Measurements from ENCODE around the gene DNMT1.
"Not testable (repeated sequence)": the region's sequence is repeated elsewhere in the genome, so short reads cannot be mapped to it uniquely, and the experiment has no call there.

DNMT1 gene

DNA sequence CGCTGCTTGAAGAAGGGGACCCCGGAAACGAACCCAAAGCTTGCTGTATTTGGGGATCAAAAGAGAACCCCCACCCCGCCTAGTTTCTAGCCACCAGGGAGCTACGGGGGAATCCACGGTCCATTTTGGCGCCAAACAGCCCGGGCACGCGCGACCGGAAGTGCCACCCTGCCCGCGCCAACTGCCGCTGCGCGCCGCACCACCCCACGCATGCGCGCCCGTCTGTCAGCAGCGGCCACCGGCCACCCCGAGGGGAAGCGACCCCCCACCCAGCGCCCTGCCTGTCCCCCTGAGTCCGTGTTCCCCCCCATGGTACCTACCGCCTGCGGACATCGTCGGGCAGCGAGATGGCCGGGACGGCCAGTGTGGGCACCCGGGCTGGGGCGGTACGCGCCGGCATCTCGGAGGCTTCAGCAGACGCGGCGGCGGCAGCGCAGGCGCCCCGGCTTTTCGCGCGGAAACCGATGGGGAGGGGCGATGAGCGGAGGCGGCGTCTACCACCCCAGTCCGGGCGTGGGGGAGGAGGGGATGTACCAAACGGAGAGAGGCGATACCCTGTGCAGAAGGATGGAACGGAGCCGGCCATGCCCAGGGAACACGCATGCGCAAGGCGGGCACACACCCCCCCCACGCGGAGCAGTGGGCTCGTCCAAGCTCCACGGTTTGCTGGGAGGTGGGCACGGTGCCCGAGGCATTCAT is at the start of gene DNMT1:
Gene DNMT1 (minus strand): TSS at position 454 of the 699 bp plus-strand sequence. CDS start 54 bp downstream, at position 400.
- DNase-seq (ENCODE audit: low spot score) = peak; percentile 100

DNA sequence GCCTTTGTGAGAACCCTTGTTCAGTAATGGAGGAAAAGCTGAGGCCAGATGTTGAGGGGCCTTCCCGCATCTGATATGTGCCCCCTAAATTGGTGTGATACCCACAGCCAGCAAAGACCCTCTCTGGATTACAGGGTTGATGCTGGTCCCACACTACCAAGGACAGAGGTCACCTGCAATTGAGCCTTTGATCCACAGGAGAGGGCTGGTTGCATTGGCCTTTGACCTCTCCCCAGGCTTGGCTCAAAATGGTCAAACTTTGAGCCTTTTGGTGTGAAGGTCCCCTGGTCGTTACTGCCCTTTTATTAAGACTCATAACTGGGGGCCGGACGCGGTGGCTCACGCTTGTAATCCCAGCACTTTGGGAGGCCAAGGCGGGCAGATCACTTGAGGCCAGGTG is 48.9 kb upstream of the DNMT1 start:
- DNase-seq (ENCODE audit: low spot score) = no peak

DNA sequence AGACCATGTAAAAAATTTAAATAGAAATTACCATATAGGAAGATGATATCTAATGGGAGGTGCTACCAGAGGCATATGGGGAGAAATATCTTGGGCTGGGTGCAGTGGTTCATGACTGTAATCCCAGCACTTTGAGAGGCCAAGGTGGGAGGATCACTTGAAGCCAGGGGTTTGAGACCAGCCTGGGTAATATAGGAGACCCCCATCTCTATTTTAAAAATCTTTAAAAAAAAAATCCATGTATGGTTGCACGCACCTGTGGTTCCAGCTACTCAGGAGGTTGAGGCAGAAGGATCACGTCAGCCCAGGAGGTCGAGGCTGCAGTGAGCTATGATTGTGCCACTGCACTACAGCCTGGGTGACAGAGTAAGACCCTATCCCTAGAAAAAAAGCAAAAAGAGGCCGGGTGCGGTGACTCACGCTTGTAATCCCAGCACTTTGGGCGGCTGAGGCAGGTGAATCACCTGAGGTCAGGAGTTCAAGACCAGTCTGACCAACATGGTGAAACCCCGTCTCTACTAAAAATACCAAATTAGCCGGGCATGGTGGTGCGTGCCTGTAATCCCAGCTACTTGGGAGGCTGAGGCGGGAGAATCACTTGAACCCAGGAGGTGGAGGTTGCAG is 47.2 kb upstream of the DNMT1 start:
- not testable (repeated sequence) for DNase-seq (ENCODE audit: low spot score)

- DNase-seq (ENCODE audit: low spot score) = peak; percentile 73
Observed at GRCh38 chr19:10238172-10238783, 43.5 kb upstream of the DNMT1 start.

DNA sequence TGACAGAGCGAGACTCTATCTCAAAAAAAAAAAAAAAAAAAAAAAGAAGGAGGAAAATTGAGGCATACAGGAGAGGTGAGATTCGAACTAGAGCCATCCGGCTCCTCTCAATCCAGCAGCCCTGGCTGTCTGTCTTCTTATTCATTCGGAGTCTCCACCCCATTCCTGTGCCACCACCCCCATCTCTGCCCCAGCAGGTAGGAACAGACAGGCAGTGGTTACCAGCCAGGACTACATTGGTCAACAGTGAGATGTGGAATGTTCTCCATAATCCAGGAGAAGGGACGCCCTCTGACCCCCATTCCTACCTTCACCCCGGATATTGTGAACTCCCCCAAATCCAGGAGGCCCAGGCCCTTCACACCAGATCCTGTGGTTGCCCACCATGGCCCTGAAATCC is 42.9 kb upstream of the DNMT1 start:
- no peak for DNase-seq (ENCODE audit: low spot score)

GRCh38 chr19:10235409-10235808 is 40.7 kb upstream of the DNMT1 start:
- not testable (repeated sequence) for DNase-seq (ENCODE audit: low spot score)

- DNase-seq (ENCODE audit: low spot score) = no peak
Observed at GRCh38 chr19:10235003-10235402, 40.2 kb upstream of the DNMT1 start.

DNA sequence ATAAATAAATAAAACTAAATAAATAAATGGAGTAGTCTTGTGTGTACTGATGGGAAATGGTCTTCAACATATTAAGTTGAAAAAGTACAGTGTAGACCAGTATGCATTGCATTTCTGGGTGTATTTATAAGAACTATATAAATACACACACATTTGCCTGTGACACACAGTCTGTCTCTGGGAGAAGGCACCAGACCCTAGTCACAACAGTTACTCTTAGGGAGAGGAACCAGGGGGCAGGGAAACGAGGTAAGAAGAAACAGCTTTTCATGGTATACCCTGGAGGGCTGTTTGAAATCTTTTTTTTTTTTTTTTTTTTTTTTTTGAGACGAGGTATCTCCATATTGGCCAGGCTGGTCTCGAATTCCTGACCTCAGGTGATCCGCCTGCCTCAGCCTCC is 39.2 kb upstream of the DNMT1 start:
- no peak for DNase-seq (ENCODE audit: low spot score)

- no peak for DNase-seq (ENCODE audit: low spot score)
Observed at GRCh38 chr19:10231612-10232228, 37.0 kb upstream of the DNMT1 start.

- DNase-seq (ENCODE audit: low spot score) = peak; percentile 94
Observed at GRCh38 chr19:10230861-10231611, 36.3 kb upstream of the DNMT1 start, which contains the start of gene S1PR2. Gene S1PR2 (minus strand): TSS chr19:10231331. CDS start chr19:10224905, 6,426 bp downstream.

DNA sequence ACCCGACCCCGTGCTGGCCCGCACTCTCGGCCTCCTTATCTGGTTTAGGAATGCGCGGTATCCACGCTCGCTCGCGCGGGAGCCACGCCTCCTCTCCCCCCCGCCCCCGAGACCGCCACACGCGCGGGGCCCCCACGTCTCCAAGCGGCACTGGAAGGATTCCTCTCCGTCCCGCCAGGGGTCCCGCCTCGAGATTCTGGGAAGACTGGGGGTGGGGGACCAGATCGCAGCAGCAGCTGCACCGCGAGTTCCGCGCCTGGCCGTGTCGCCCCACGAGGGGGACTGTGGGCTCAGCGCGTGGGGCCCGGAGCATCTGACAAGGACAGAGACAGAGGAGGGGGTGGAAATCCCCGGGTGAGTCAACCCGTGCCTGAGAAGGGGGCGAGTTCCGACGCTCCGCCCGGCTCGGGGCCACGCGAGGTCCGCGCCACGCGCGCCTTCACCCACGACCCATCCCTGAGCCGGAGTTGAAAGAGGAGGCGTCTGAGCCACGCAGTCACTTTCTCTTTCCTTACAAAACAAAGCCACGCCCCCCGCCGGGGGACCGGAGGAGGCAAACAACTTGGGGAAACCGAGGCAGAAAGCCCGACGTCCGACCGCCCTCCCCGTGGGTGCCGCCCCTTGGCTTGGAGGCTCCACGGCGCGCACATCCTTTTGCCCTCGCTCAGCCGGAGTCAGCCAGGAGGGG is 35.6 kb upstream of the DNMT1 start:
- DNase-seq (ENCODE audit: low spot score) = peak; percentile 58

DNA sequence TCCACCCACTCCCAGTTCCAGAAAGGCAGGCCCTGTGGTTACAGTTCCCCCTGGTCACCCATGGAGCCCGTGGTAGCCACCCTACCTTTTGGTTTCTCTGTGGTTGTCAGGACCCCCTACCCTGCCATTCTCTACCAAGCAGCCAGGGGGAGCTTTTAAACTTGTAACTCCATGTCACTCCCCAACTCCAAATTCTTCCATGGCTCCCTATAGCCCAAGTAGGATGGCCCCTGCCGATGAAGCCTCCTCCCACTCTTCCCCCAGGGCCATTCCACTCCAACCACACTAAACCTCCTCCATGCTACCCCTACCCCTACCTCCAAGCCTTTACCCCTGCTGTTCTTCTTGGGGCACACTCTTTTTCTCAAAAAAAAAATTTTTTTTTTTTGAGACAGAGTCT is 34.2 kb upstream of the DNMT1 start:
- peak; percentile 52 for DNase-seq (ENCODE audit: low spot score)

DNA sequence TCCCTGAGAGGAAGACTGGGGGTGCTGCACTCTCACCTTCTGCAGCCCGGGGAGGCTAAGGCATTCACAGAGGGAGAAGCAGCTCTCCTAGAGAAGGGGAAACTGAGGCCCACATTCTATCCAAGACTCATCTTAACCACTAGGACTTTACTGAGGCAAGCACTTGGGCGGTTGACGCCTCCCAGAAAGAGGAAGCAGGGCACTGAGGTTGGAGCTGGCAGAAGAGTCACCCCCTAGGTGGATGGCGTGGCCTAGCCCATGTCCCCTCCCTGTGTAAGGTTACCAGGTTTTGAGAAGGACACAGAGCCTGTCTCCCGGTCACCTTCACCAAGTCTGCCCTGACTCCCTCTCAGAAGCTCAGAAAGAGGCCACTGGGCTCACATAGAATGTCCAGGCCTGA is 33.6 kb upstream of the DNMT1 start:
- no peak for DNase-seq (ENCODE audit: low spot score)

DNA sequence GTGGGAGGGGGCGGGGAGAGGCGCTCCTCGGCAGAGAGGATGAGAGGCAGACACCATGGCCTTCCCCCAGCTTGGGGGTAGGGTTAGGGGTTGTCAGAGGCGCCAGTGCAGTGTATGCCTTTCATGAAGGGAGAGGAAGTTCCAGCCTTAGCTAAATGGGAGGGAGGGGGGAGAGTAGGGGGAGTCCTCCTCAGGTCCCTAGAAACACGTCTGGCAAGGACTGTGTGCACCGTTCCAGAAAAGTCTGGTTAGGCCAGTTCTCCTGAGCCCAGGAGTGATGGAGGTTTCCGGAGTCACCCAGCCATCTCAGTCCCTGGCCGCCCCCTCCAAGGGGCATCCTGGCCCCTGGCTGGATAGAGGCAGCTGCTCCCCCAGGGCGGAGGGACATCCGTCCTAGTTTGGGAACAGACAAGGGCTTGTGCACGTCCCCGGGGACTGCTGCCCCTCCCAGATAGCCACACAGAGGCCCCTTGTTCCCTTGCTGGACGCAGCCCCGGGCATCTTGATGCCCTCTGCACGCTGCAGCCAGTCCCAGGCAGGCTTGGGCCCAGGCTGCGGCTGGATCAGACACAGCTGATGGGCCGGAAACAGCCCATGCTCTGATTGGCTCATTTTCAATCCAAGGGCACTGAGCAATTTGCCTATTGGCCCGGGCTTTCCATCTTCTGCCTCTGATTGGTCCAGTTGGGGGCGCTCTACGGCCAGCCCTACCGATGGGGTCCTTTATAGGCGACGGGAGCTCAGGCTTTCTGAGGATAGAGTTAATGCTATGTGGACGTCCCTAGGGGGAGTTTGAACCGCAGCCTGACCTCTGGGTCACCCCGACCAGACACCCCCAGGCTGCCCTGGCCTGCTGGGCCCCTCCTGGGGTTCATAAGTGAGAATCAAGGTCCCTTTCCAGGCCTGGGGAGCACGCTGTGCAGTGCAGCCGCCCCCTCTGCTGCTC is 32.5 kb upstream of the DNMT1 start:
- peak; percentile 37 for DNase-seq (ENCODE audit: low spot score)

GRCh38 chr19:10226376-10227025 is 31.7 kb upstream of the DNMT1 start:
- DNase-seq (ENCODE audit: low spot score) = peak; percentile 68

- no peak for DNase-seq (ENCODE audit: low spot score)
Observed at GRCh38 chr19:10226021-10226375, 31.2 kb upstream of the DNMT1 start.

- no peak for DNase-seq (ENCODE audit: low spot score)
Observed at GRCh38 chr19:10224337-10224736, 29.6 kb upstream of the DNMT1 start.

- DNase-seq (ENCODE audit: low spot score) = no peak
Observed at GRCh38 chr19:10223488-10224213, 28.9 kb upstream of the DNMT1 start.

DNA sequence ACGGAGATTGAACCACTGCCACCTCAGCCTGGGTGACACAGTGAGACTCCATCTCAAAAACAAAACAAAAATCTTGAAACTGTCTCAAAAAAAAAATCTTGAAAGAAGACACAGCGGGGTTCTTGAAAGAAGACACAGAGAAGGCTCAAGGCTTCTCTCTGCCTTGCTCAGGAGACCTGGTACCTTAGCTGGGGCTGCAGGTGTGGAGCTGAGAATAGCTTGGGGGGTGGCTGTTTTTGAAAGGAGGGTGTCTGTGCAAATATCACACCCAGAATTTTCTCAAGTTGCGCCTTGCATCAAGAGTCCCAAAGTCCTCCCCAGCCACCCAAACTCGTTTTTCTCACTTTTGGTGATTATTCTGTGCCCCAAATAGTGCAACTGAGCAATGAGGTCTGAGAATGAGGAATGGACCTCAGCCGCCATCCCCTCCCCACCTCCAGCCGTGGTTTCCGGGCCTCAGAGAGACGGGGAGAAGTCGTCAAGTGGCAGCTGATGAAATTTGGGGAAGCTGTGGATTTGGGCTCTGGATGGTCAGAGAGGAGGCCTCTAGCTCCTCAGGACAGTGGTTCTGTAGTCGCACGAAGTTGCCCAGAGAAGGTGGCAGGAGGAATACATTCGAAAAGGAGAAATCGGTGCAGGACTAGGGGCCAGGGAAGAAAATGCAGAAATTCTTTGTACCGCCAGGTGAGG is 27.6 kb upstream of the DNMT1 start:
- no peak for DNase-seq (ENCODE audit: low spot score)

Measured in AG20443 (cell line).